ENCODE data around the gene MACO1.

Gene MACO1

GRCh38 chr1:25525361-25525688 is 94.6 kb downstream of the MACO1 start:
- no peak for DNase-seq

- no peak for DNase-seq
These were observed 96.1 kb downstream of the MACO1 start for GRCh38 chr1:25526753-25527152.

- DNase-seq, result no peak
These were observed 96.6 kb downstream of the MACO1 start for GRCh38 chr1:25527226-25527846.

GRCh38 chr1:25527946-25528595 is 97.4 kb downstream of the MACO1 start:
- no peak for DNase-seq

GRCh38 chr1:25528881-25529517 is 98.3 kb downstream of the MACO1 start:
- DNase-seq, result no peak

GRCh38 chr1:25529518-25530185 is 99.0 kb downstream of the MACO1 start:
- no peak for DNase-seq

GRCh38 chr1:25530186-25531081 is 99.7 kb downstream of the MACO1 start:
- DNase-seq, result no peak

- no peak for DNase-seq
These were observed 100.4 kb downstream of the MACO1 start for GRCh38 chr1:25531082-25531461.

GRCh38 chr1:25532970-25533369 is 102.3 kb downstream of the MACO1 start:
- no peak for DNase-seq

GRCh38 chr1:25533775-25534409 is 103.2 kb downstream of the MACO1 start:
- DNase-seq, result no peak

- DNase-seq, result no peak
These were observed 103.7 kb downstream of the MACO1 start for GRCh38 chr1:25534410-25534788.

GRCh38 chr1:25536124-25536523 is 105.4 kb downstream of the MACO1 start:
- DNase-seq, result no peak

GRCh38 chr1:25537153-25537831 is 106.6 kb downstream of the MACO1 start:
- no peak for DNase-seq

- DNase-seq, result no peak
These were observed 107.6 kb downstream of the MACO1 start for GRCh38 chr1:25538191-25538767.

GRCh38 chr1:25540750-25541342 is 110.1 kb downstream of the MACO1 start:
- no peak for DNase-seq

- no peak for DNase-seq
These were observed 110.7 kb downstream of the MACO1 start for GRCh38 chr1:25541425-25541824.

- no peak for DNase-seq
These were observed 111.4 kb downstream of the MACO1 start for GRCh38 chr1:25541889-25542658.

GRCh38 chr1:25543005-25543424 is 112.3 kb downstream of the MACO1 start:
- no peak for DNase-seq

- DNase-seq, result peak; percentile 49
These were observed 112.9 kb downstream of the MACO1 start, which contains the start of gene LDLRAP1 for GRCh38 chr1:25543425-25544242. Gene LDLRAP1, plus strand, starts transcription at chr1:25543606. Its CDS starts 93 bp downstream, at chr1:25543699.

Data from stimulated activated naive CD4-positive, alpha-beta T cell treated with Interleukin-2 at 50 U/mL for 16 hours (primary cell).